KMS-11 (cell line): ENCODE data around the gene YKT6.
A peak's percentile ranks its signal among the peaks of the same experiment; 100 is the strongest.
"Not testable (repeated sequence)": the region's sequence is repeated elsewhere in the genome, so short reads cannot be mapped to it uniquely, and the experiment has no call there.

ENCODE experiments used
- H2AFZ ChIP-seq: fragments of 200-600 bp; sonication (generic); 2 replicates; pipeline ENCODE4 v1.6.1; 2016; ENCODE audit warnings: antibody characterized with exemption, mixed run types, low read depth
- H3K27ac ChIP-seq: fragments of 200-600 bp; sonication (generic); 2 replicates; pipeline ENCODE4 v1.6.1; 2016; ENCODE audit warnings: mild to moderate bottlenecking, mixed run types
- H3K27me3 ChIP-seq: fragments of 200-600 bp; sonication (generic); 2 replicates; pipeline ENCODE4 v1.6.1; 2017; ENCODE audit warnings: mild to moderate bottlenecking, low read depth, mixed run types, moderate library complexity; ENCODE audit not compliant: insufficient read depth
- H3K36me3 ChIP-seq: fragments of 200-600 bp; sonication (generic); 2 replicates; pipeline ENCODE4 v1.6.1; 2017; ENCODE audit warnings: mild to moderate bottlenecking, mixed run types; ENCODE audit not compliant: insufficient read depth
- H3K4me1 ChIP-seq: fragments of 200-600 bp; sonication (generic); 2 replicates; pipeline ENCODE4 v1.6.1; 2016; ENCODE audit warnings: mild to moderate bottlenecking, low read depth, mixed run types; ENCODE audit not compliant: poor library complexity, severe bottlenecking
- H3K4me2 ChIP-seq: fragments of 200-600 bp; sonication (generic); 2 replicates; pipeline ENCODE4 v1.7.0; 2016; ENCODE audit warnings: mild to moderate bottlenecking, mixed run types
- H3K4me3 ChIP-seq: fragments of 200-600 bp; sonication (generic); IDR thresholded peaks from 2 replicates; pipeline ENCODE4 v1.6.1; 2017; ENCODE audit warnings: low read depth, low read length, mixed read lengths; ENCODE audit not compliant: insufficient read depth
- H3K79me2 ChIP-seq: fragments of 200-600 bp; sonication (generic); 2 replicates; pipeline ENCODE4 v1.6.1; 2016; ENCODE audit warnings: low read depth, mixed run types; ENCODE audit not compliant: insufficient read depth
- H3K9ac ChIP-seq: fragments of 200-600 bp; sonication (generic); 2 replicates; pipeline ENCODE4 v1.6.1; 2016; ENCODE audit warnings: mild to moderate bottlenecking, mixed run types
- H4K20me1 ChIP-seq: fragments of 200-600 bp; sonication (generic); 2 replicates; pipeline ENCODE4 v1.6.1; 2016; ENCODE audit warnings: mild to moderate bottlenecking, mixed run types; ENCODE audit not compliant: insufficient read depth
- CTCF ChIP-seq: fragments of 200-600 bp; sonication (generic); conservative IDR thresholded peaks from 2 replicates; pipeline ENCODE4 v1.6.1; 2017; ENCODE audit warnings: low read depth, mild to moderate bottlenecking, antibody characterized with exemption, low read length, moderate library complexity, mixed read lengths

Gene YKT6

DNA sequence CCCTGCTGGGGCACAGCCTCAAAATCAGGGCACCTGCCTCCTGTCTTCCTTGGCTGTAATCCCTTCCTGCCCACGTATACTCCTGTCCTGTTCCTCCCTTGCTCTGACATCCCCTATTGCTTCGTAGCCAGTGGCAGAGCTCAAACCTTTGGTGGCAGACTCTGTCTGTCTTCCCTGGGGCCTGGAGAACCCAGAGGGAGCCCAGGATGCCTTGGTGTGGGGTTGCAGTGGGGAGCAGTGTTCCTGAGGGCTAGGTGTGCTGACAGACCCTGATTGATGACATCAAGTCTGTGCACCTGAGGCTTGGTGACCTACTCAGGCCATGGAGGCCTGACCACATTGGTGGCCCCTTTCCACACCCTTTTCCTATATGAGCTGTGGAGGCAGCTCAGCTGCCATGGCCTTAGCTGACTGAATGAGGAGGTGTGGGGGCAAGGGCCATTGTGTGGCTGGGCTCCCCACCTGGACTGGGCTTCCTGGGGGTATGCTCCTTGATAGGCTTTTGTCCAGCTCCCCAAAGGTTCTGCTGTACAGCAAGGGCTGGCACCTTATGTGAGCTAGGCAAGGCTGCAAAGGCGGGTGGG lies 6.1 kb upstream of the YKT6 start:
- TF ChIP-seq CTCF, result no peak
- H3K27ac ChIP-seq, result no peak overlapping the region
- no peak overlapping the region for H2AFZ ChIP-seq
- H3K36me3 ChIP-seq, result no peaks in the 10 kb centered on the region
- no peaks in the 10 kb centered on the region for H3K4me1 ChIP-seq
- H3K4me2 ChIP-seq, result no peak overlapping the region
- no peak overlapping the region for H3K4me3 ChIP-seq
- no peaks in the 10 kb centered on the region for H4K20me1 ChIP-seq
- no peaks in the 10 kb centered on the region for H3K27me3 ChIP-seq
- H3K79me2 ChIP-seq, result no peaks in the 10 kb centered on the region
- H3K9ac ChIP-seq, result no peak overlapping the region

DNA sequence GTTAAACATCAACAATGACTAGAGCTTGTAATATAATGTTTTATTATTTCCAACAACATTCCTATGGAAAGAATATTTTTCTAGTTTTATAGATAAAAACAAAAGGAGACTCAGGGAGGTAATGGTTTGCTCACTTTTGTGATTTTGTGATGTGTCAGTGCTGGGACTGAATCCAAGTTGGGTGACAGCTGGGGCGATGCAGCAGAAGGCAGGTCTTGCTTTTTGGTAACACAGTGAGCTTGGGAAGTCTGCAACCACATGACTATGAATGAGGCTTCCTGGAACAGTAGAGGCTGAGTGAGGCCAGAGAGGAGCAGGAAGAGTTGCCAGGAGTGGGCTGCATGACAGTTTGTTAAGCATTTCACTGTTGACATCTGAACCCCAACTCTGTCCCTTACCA lies 4.9 kb upstream of the YKT6 start:
- Histone ChIP-seq H4K20me1 (no peaks in the 10 kb centered on the region), H3K27me3 (no peaks in the 10 kb centered on the region), H3K4me3 (no peak overlapping the region), H3K27ac (no peak overlapping the region), H3K9ac (no peak overlapping the region), H2AFZ (0 out of 2 replicates have a peak overlapping the region, but pooled peaks have one; percentile 3), H3K4me2 (no peak overlapping the region), H3K36me3 (no peaks in the 10 kb centered on the region), H3K79me2 (no peaks in the 10 kb centered on the region), H3K4me1 (no peaks in the 10 kb centered on the region)
- TF ChIP-seq CTCF, result no peak

DNA sequence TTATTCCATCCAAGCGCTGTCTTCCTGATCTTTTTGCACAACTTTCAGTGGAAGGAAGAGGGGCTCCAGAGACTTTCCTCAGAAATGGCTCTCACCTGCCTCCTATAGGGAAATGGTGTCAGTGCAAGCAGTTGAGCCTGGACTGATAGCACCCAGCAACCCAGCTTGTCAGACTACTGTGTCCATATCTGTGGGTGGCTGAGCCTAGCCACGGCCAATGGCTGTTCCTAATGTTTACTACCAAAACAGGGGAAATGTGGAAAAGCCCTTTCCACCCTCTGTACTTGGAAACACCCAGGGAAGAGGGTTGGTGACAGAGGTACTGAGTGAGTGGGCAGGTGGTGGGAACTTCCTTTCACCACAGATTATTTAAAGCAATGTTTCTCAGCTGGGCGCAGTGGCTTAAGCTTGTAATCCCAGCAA lies 4.3 kb upstream of the YKT6 start:
- H3K4me2 ChIP-seq, result no peak overlapping the region
- H2AFZ ChIP-seq, result 0 out of 2 replicates have a peak overlapping the region, but pooled peaks have one; percentile 3
- no peaks in the 10 kb centered on the region for H3K4me1 ChIP-seq
- H3K9ac ChIP-seq, result no peak overlapping the region
- H3K27me3 ChIP-seq, result no peaks in the 10 kb centered on the region
- peaks cover 5% of the 10 kb centered on the region for H3K79me2 ChIP-seq
- H3K27ac ChIP-seq, result no peak overlapping the region
- H3K36me3 ChIP-seq, result no peaks in the 10 kb centered on the region
- no peak overlapping the region for H3K4me3 ChIP-seq
- H4K20me1 ChIP-seq, result no peaks in the 10 kb centered on the region
- peak; percentile 66 for TF ChIP-seq CTCF

- Histone ChIP-seq H3K4me3 (no peak overlapping the region), H3K27me3 (no peaks in the 10 kb centered on the region), H3K79me2 (peaks cover 15% of the 10 kb centered on the region), H3K27ac (no peak overlapping the region), H2AFZ (no peak overlapping the region), H3K9ac (no peak overlapping the region), H4K20me1 (no peaks in the 10 kb centered on the region), H3K4me1 (peaks cover 7% of the 10 kb centered on the region), H3K36me3 (no peaks in the 10 kb centered on the region), H3K4me2 (no peak overlapping the region)
- no peak for TF ChIP-seq CTCF
Measured at GRCh38 chr7:44197474-44197873, 3.3 kb upstream of the YKT6 start.

- H3K4me3 ChIP-seq, H2AFZ ChIP-seq, H3K9ac ChIP-seq, H3K27ac ChIP-seq, H3K4me1 ChIP-seq, H4K20me1 ChIP-seq, H3K27me3 ChIP-seq, H3K36me3 ChIP-seq, H3K4me2 ChIP-seq: not testable (repeated sequence)
- peaks cover 27% of the 10 kb centered on the region for H3K79me2 ChIP-seq
Measured at GRCh38 chr7:44200163-44200562, 615 bp upstream of the YKT6 start.
